Vagina (tissue), 2 donors: Measurements from ENCODE around the gene UNC45A. TPM values are rescaled to one million over a fixed set of nuclear protein-coding genes. Genes with fewer than 3 reads are reported as not detected.

Experiments
- DNase-seq, 2 donors: peaks; one replicate each; pipeline ENCODE4 v3.0.0-alpha.2; 2017; ENCODE audit errors: extremely low spot score in 2 of 2
- H3K27ac ChIP-seq: fragments of 200-600 bp; sonication (generic); one replicate; pipeline ENCODE4 v1.5.1; 2019
- H3K27me3 ChIP-seq: fragments of 200-600 bp; sonication (generic); one replicate; pipeline ENCODE4 v1.5.1; 2019
- H3K36me3 ChIP-seq, 2 donors: fragments of 200-600 bp; sonication (generic); one replicate each; pipeline ENCODE4 v1.5.1; 2017 to 2019
- H3K4me1 ChIP-seq: fragments of 200-600 bp; sonication (generic); one replicate; pipeline ENCODE4 v1.5.1; 2019
- H3K4me3 ChIP-seq, 2 donors: fragments of 200-600 bp; sonication (generic); 1 replicate in 1 of 2; 2 replicates in 1 of 2; pipeline ENCODE4 v1.5.1; 2016 to 2019
- H3K9me3 ChIP-seq: fragments of 200-600 bp; sonication (generic); one replicate; pipeline ENCODE4 v1.5.1; 2019
- CTCF ChIP-seq, 3 experiments: fragments of 450-650 bp in 2 of 3; fragments of 200-600 bp in 1 of 3; sonication (generic) in 1 of 3; IDR thresholded peaks; one replicate each; pipeline ENCODE4 v1.5.1; 2017 to 2019; ENCODE audit warnings: antibody characterized with exemption in 3 of 3, mild to moderate bottlenecking in 2 of 3, moderate library complexity in 2 of 3
- POLR2A ChIP-seq, 2 donors: fragments of 450-650 bp; IDR thresholded peaks; one replicate each; pipeline ENCODE4 v1.6.1; 2017; ENCODE audit warnings: antibody characterized with exemption in 2 of 2, mild to moderate bottlenecking in 2 of 2, moderate library complexity in 2 of 2
- POLR2AphosphoS5 ChIP-seq, 2 donors: sonication (generic); formaldehyde crosslinking; IDR thresholded peaks; one replicate each; pipeline ENCODE4 v1.9.0; 2017; ENCODE audit warnings: antibody characterized with exemption in 2 of 2, mild to moderate bottlenecking in 2 of 2, low read depth in 1 of 2; ENCODE audit not compliant: insufficient read depth in 1 of 2
- intact Hi-C: fragments of 100-400 bp; cut with DNase I; formaldehyde crosslinking; loops from one replicate; pipeline ENCODE4 v1.15.1; 2023
- total RNA-seq: library from RNA; depleted of rRNA; stranded (reverse); fragments of >200 nt; gene quantifications from one replicate; pipeline ENCODE4 v1.2.3, GENCODE V29; 2016

The UNC45A gene
- total RNA-seq, 1 donor from 2014 or later, result 62.1 TPM

DNA sequence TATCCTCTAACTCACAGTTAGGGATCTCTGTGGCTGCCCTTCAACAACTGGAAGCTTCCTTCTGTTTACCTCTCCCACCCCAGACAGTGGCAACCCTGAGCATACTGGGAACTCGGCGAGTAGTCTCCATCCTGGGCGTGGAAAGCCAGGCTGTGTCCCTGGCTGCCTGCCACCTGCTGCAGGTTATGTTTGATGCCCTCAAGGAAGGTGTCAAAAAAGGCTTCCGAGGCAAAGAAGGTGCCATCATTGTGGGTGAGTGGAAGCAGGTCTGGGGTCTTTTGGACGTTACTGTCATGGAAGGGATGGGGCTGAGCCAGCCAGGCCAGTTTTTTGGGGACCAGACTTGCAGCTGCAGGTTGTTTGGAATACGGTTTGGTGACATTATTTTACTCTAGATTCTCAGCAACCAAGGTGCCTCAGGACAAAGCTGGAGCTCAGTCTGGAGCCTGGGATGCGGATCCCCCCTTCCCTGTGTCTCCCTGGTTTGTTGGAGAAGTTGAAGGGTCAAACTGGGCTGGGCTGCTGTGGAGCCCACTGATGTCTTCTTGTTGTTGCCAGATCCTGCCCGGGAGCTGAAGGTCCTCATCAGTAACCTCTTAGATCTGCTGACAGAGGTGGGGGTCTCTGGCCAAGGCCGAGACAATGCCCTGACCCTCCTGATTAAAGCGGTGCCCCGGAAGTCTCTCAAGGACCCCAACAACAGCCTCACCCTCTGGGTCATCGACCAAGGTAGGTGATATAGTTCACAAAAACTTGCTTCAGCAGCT is 7.5 kb downstream of the UNC45A start:
- intact Hi-C loops, result loop anchor here (10.0 kb wide), 1 partner anchor 322 kb away; no protein-coding TSS in a partner anchor
- Histone ChIP-seq H3K4me3 (no peak overlapping the region), H3K9me3 (no peaks in the 10 kb centered on the region), H3K4me1 (no peaks in the 10 kb centered on the region), H3K27ac (no peak overlapping the region), H3K27me3 (no peaks in the 10 kb centered on the region), H3K36me3 (peaks cover 4 to 82% of the 10 kb centered on the region in 2 donors)
- TF ChIP-seq POLR2A (IDR thresholded peaks at IDR 0.05), result no peak
- TF ChIP-seq POLR2AphosphoS5 (IDR thresholded peaks at IDR 0.05; ENCODE audit: insufficient read depth in 1 of 2, low read depth in 1 of 2), result no peak
- no peak for TF ChIP-seq CTCF (IDR thresholded peaks at IDR 0.05)
- no peak for DNase-seq

- TF ChIP-seq POLR2A (IDR thresholded peaks at IDR 0.05) (no peak), POLR2AphosphoS5 (IDR thresholded peaks at IDR 0.05; ENCODE audit: insufficient read depth in 1 of 2, low read depth in 1 of 2) (no peak), CTCF (IDR thresholded peaks at IDR 0.05) (no peak)
- Histone ChIP-seq H3K4me1 (no peaks in the 10 kb centered on the region), H3K9me3 (no peaks in the 10 kb centered on the region), H3K27me3 (no peaks in the 10 kb centered on the region), H3K27ac (no peak overlapping the region), H3K4me3 (no peak overlapping the region), H3K36me3 (peaks cover 4 to 88% of the 10 kb centered on the region in 2 donors)
- intact Hi-C loops, result loop anchor here (10.0 kb wide), 1 partner anchor 320 kb away; no protein-coding TSS in a partner anchor
- no peak for DNase-seq
These were observed 10.0 kb downstream of the UNC45A start for GRCh38 chr15:90945091-90945490.

DNA sequence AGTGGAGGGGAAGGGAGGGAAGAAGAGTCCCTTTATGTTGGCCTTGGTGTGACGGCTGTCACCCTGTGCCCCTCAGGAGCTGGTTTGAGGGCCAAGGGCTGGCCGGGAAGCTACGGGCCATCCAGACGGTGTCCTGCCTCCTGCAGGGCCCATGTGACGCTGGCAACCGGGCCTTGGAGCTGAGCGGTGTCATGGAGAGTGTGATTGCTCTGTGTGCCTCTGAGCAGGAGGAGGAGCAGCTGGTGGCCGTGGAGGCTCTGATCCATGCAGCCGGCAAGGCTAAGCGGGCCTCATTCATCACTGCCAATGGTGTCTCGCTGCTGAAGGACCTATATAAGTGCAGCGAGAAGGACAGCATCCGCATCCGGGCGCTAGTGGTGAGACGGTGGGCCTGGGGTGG is 11.5 kb downstream of the UNC45A start:
- TF ChIP-seq CTCF (IDR thresholded peaks at IDR 0.05) (no peak), POLR2AphosphoS5 (IDR thresholded peaks at IDR 0.05; ENCODE audit: insufficient read depth in 1 of 2, low read depth in 1 of 2) (no peak), POLR2A (IDR thresholded peaks at IDR 0.05) (no peak)
- Histone ChIP-seq H3K4me1 (no peaks in the 10 kb centered on the region), H3K4me3 (no peak overlapping the region), H3K9me3 (no peaks in the 10 kb centered on the region), H3K27ac (no peak overlapping the region), H3K27me3 (no peaks in the 10 kb centered on the region), H3K36me3 (peaks cover 4 to 87% of the 10 kb centered on the region in 2 donors)
- intact Hi-C loops, result loop anchor here (10.0 kb wide), 1 partner anchor 318 kb away; no protein-coding TSS in a partner anchor
- DNase-seq, result no peak

DNA sequence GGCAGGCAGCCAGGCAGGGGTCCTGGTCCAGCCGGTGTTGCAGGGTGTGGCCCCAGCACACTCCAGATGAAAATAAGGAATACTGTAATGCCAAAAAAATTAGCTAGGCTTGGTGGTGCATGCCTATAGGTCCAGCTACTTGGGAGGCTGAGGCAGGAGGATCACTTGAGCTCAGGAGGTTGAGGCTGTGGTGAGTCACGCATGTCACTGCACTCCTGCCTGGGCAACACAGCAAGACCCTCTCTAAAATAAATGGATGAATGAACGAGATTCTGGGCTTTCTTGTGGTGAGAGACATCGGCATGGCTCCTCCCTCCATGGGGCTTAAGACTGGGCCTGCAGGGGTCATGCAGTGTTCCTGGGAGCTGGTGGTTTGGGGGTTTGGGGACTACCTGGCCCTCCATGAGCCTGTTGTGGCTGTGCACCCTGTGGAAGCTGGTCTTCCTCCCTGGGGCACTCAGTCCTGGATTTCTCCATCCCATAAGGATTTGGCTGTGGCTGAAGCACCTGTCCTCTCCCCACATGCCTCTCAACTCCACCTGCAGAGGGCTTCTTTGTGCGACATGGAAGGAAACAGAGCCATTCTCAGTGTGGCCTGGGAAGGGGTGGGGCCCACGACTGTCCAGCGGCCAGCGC is 12.0 kb downstream of the UNC45A start:
- TF ChIP-seq POLR2AphosphoS5 (IDR thresholded peaks at IDR 0.05; ENCODE audit: insufficient read depth in 1 of 2, low read depth in 1 of 2), result no peak
- TF ChIP-seq POLR2A (IDR thresholded peaks at IDR 0.05), result no peak
- no peak for TF ChIP-seq CTCF (IDR thresholded peaks at IDR 0.05)
- H3K9me3 ChIP-seq, result no peaks in the 10 kb centered on the region
- H3K4me3 ChIP-seq, result no peak overlapping the region
- H3K4me1 ChIP-seq, result no peaks in the 10 kb centered on the region
- peaks cover 4 to 89% of the 10 kb centered on the region in 2 donors for H3K36me3 ChIP-seq
- intact Hi-C loops, result loop anchor here (10.0 kb wide), 1 partner anchor 318 kb away; no protein-coding TSS in a partner anchor
- no peak for DNase-seq
- H3K27me3 ChIP-seq, result no peaks in the 10 kb centered on the region
- H3K27ac ChIP-seq, result no peak overlapping the region
